K562 (cell line): ENCODE data around the gene IFNW1. TPM values are rescaled to one million over a fixed set of nuclear protein-coding genes. Genes with fewer than 3 reads are reported as not detected.

Source experiments
- polyA plus RNA-seq, 8 experiments: library from polyadenylated mRNA; depleted of rRNA in 4 of 8; stranded (reverse) in 5 of 8; unstranded in 3 of 8; fragments of >200 nt; fragmentation: Nextera tagmentation in 2 of 8; fragmentation: Illumina TruSeq in 1 of 8; extraction: Ambion mirVana in 2 of 8; extraction: Trizol in 1 of 8; gene quantifications; 2 replicates each; pipeline versions ENCODE4 v1.2.1 to v1.2.3, GENCODE V29; 2011 to 2014; ENCODE audit warnings: inconsistent platforms in 1 of 8, missing spikeins in 1 of 8
- small RNA-seq: library from RNA; depleted of rRNA; stranded (forward); fragments of <200 nt; gene quantifications from one replicate; pipeline ENCODE3, GENCODE V24; 2014
- total RNA-seq, 7 experiments: library from RNA; depleted of rRNA in 6 of 7; stranded (reverse); fragments of >200 nt in 6 of 7; fragmentation: Illumina TruSeq in 2 of 7; extraction: Trizol in 2 of 7; gene quantifications; 2 replicates each; pipeline versions ENCODE4 v1.2.1 to v1.2.3, GENCODE V29; 2011 to 2021; ENCODE audit warnings: low replicate concordance in 1 of 7

Gene IFNW1
- total and polyA plus RNA-seq, 9 of the 15 experiments (the other 6 are each of a cell fraction or from before 2014, with no cell fraction given), result not detected

Small RNA genes lying within 50 kb of the gene (small RNA-seq; reads per million reads assigned to genes)
- gene IFNWP4, result not detected
- gene RF00019, result not detected

Other genes starting within 250 kb of the IFNW1 start
Only the 7 nearest of the 14 such genes appear.
- gene IFNB1, start 63.9 kb downstream of the IFNW1 start, total RNA-seq (2014; rRNA removed), result not detected in 2 replicates
- gene IFNB1, start 63.9 kb downstream of the IFNW1 start, total RNA-seq (2014; rRNA removed; fragmentation: Illumina TruSeq; extraction: Trizol), result not detected in 2 replicates
- gene IFNB1, start 63.9 kb downstream of the IFNW1 start, total RNA-seq (2015; rRNA removed; fragmentation: Illumina TruSeq; extraction: Trizol), result not detected in 2 replicates
- gene IFNB1, start 63.9 kb downstream of the IFNW1 start, total RNA-seq (2021), result not detected in 2 replicates
- not detected in 2 replicates for gene IFNB1, start 63.9 kb downstream of the IFNW1 start, polyA plus RNA-seq (2011; rRNA removed)
- gene IFNB1, start 63.9 kb downstream of the IFNW1 start, polyA plus RNA-seq (2014; fragmentation: Illumina TruSeq; extraction: Trizol), result not detected in 2 replicates
- not detected for gene IFNB1, start 63.9 kb downstream of the IFNW1 start, polyA plus RNA-seq (2014; fragmentation: Nextera tagmentation; extraction: Ambion mirVana)
- not detected in 2 replicates for gene IFNB1, start 63.9 kb downstream of the IFNW1 start, polyA plus RNA-seq (2014; rRNA removed)
- gene IFNA21, start 24.8 kb upstream of the IFNW1 start, total RNA-seq (2014; rRNA removed), result not detected in 2 replicates
- not detected in 2 replicates for gene IFNA21, start 24.8 kb upstream of the IFNW1 start, total RNA-seq (2014; rRNA removed; fragmentation: Illumina TruSeq; extraction: Trizol)
- gene IFNA21, start 24.8 kb upstream of the IFNW1 start, total RNA-seq (2015; rRNA removed; fragmentation: Illumina TruSeq; extraction: Trizol), result not detected in 2 replicates
- gene IFNA21, start 24.8 kb upstream of the IFNW1 start, total RNA-seq (2021), result not detected in 2 replicates
- gene IFNA21, start 24.8 kb upstream of the IFNW1 start, polyA plus RNA-seq (2011; rRNA removed), result not detected in 2 replicates
- not detected in 2 replicates for gene IFNA21, start 24.8 kb upstream of the IFNW1 start, polyA plus RNA-seq (2014; fragmentation: Illumina TruSeq; extraction: Trizol)
- not detected for gene IFNA21, start 24.8 kb upstream of the IFNW1 start, polyA plus RNA-seq (2014; fragmentation: Nextera tagmentation; extraction: Ambion mirVana)
- gene IFNA21, start 24.8 kb upstream of the IFNW1 start, polyA plus RNA-seq (2014; rRNA removed), result not detected in 2 replicates
- gene IFNA4, start 45.8 kb upstream of the IFNW1 start, total RNA-seq (2014; rRNA removed), result not detected in 2 replicates
- gene IFNA4, start 45.8 kb upstream of the IFNW1 start, total RNA-seq (2014; rRNA removed; fragmentation: Illumina TruSeq; extraction: Trizol), result not detected in 2 replicates
- gene IFNA4, start 45.8 kb upstream of the IFNW1 start, total RNA-seq (2015; rRNA removed; fragmentation: Illumina TruSeq; extraction: Trizol), result not detected in 2 replicates
- not detected in 2 replicates for gene IFNA4, start 45.8 kb upstream of the IFNW1 start, total RNA-seq (2021)
- not detected in 2 replicates for gene IFNA4, start 45.8 kb upstream of the IFNW1 start, polyA plus RNA-seq (2011; rRNA removed)
- gene IFNA4, start 45.8 kb upstream of the IFNW1 start, polyA plus RNA-seq (2014; fragmentation: Illumina TruSeq; extraction: Trizol), result not detected in 2 replicates
- not detected for gene IFNA4, start 45.8 kb upstream of the IFNW1 start, polyA plus RNA-seq (2014; fragmentation: Nextera tagmentation; extraction: Ambion mirVana)
- gene IFNA4, start 45.8 kb upstream of the IFNW1 start, polyA plus RNA-seq (2014; rRNA removed), result not detected in 2 replicates
- not detected in 2 replicates for gene IFNA7, start 60.4 kb upstream of the IFNW1 start, total RNA-seq (2014; rRNA removed)
- gene IFNA7, start 60.4 kb upstream of the IFNW1 start, total RNA-seq (2014; rRNA removed; fragmentation: Illumina TruSeq; extraction: Trizol), result not detected in 2 replicates
- not detected in 2 replicates for gene IFNA7, start 60.4 kb upstream of the IFNW1 start, total RNA-seq (2015; rRNA removed; fragmentation: Illumina TruSeq; extraction: Trizol)
- gene IFNA7, start 60.4 kb upstream of the IFNW1 start, total RNA-seq (2021), result not detected in 2 replicates
- not detected in 2 replicates for gene IFNA7, start 60.4 kb upstream of the IFNW1 start, polyA plus RNA-seq (2011; rRNA removed)
- gene IFNA7, start 60.4 kb upstream of the IFNW1 start, polyA plus RNA-seq (2014; fragmentation: Illumina TruSeq; extraction: Trizol), result not detected in 2 replicates
- gene IFNA7, start 60.4 kb upstream of the IFNW1 start, polyA plus RNA-seq (2014; fragmentation: Nextera tagmentation; extraction: Ambion mirVana), result not detected
- gene IFNA7, start 60.4 kb upstream of the IFNW1 start, polyA plus RNA-seq (2014; rRNA removed), result not detected in 2 replicates
- not detected in 2 replicates for gene IFNA10, start 65.3 kb upstream of the IFNW1 start, total RNA-seq (2014; rRNA removed)
- gene IFNA10, start 65.3 kb upstream of the IFNW1 start, total RNA-seq (2014; rRNA removed; fragmentation: Illumina TruSeq; extraction: Trizol), result not detected in 2 replicates
- gene IFNA10, start 65.3 kb upstream of the IFNW1 start, total RNA-seq (2015; rRNA removed; fragmentation: Illumina TruSeq; extraction: Trizol), result not detected in 2 replicates
- gene IFNA10, start 65.3 kb upstream of the IFNW1 start, total RNA-seq (2021), result not detected in 2 replicates
- not detected in 2 replicates for gene IFNA10, start 65.3 kb upstream of the IFNW1 start, polyA plus RNA-seq (2011; rRNA removed)
- gene IFNA10, start 65.3 kb upstream of the IFNW1 start, polyA plus RNA-seq (2014; fragmentation: Illumina TruSeq; extraction: Trizol), result not detected in 2 replicates
- gene IFNA10, start 65.3 kb upstream of the IFNW1 start, polyA plus RNA-seq (2014; fragmentation: Nextera tagmentation; extraction: Ambion mirVana), result not detected
- not detected in 2 replicates for gene IFNA10, start 65.3 kb upstream of the IFNW1 start, polyA plus RNA-seq (2014; rRNA removed)
- not detected in 2 replicates for gene IFNA16, start 75.5 kb upstream of the IFNW1 start, total RNA-seq (2014; rRNA removed)
- gene IFNA16, start 75.5 kb upstream of the IFNW1 start, total RNA-seq (2014; rRNA removed; fragmentation: Illumina TruSeq; extraction: Trizol), result not detected in 2 replicates
- gene IFNA16, start 75.5 kb upstream of the IFNW1 start, total RNA-seq (2015; rRNA removed; fragmentation: Illumina TruSeq; extraction: Trizol), result not detected in 2 replicates
- gene IFNA16, start 75.5 kb upstream of the IFNW1 start, total RNA-seq (2021), result not detected in 2 replicates
- not detected in 2 replicates for gene IFNA16, start 75.5 kb upstream of the IFNW1 start, polyA plus RNA-seq (2011; rRNA removed)
- not detected in 2 replicates for gene IFNA16, start 75.5 kb upstream of the IFNW1 start, polyA plus RNA-seq (2014; fragmentation: Illumina TruSeq; extraction: Trizol)
- gene IFNA16, start 75.5 kb upstream of the IFNW1 start, polyA plus RNA-seq (2014; fragmentation: Nextera tagmentation; extraction: Ambion mirVana), result not detected
- gene IFNA16, start 75.5 kb upstream of the IFNW1 start, polyA plus RNA-seq (2014; rRNA removed), result not detected in 2 replicates
- gene IFNA17, start 86.4 kb upstream of the IFNW1 start, total RNA-seq (2014; rRNA removed), result not detected in 2 replicates
- not detected in 2 replicates for gene IFNA17, start 86.4 kb upstream of the IFNW1 start, total RNA-seq (2014; rRNA removed; fragmentation: Illumina TruSeq; extraction: Trizol)
- gene IFNA17, start 86.4 kb upstream of the IFNW1 start, total RNA-seq (2015; rRNA removed; fragmentation: Illumina TruSeq; extraction: Trizol), result not detected in 2 replicates
- gene IFNA17, start 86.4 kb upstream of the IFNW1 start, total RNA-seq (2021), result not detected in 2 replicates
- gene IFNA17, start 86.4 kb upstream of the IFNW1 start, polyA plus RNA-seq (2011; rRNA removed), result not detected in 2 replicates
- gene IFNA17, start 86.4 kb upstream of the IFNW1 start, polyA plus RNA-seq (2014; fragmentation: Illumina TruSeq; extraction: Trizol), result not detected in 2 replicates
- gene IFNA17, start 86.4 kb upstream of the IFNW1 start, polyA plus RNA-seq (2014; fragmentation: Nextera tagmentation; extraction: Ambion mirVana), result not detected
- gene IFNA17, start 86.4 kb upstream of the IFNW1 start, polyA plus RNA-seq (2014; rRNA removed), result not detected in 2 replicates